B cell (primary cell): ENCODE results near the gene ROR2. TPM values are rescaled to one million over a fixed set of nuclear protein-coding genes. Genes with fewer than 3 reads are reported as not detected.

Experiments used
- ATAC-seq: fragments of 200-7000 bp; cut with Tn5 transposase; one replicate; pipeline ENCODE4 v1.10.0; 2021; ENCODE audit warnings: low read depth, mild to moderate bottlenecking, moderate number of reproducible peaks, moderate library complexity
- CTCF ChIA-PET: fragments of 350-600 bp; sonication (Branson Sonifier 250); formaldehyde crosslinking; loops from one replicate; lab custom pipeline; 2021; ENCODE audit warnings: antibody characterized with exemption, inconsistent platforms; lab: Charles Lee
- POLR2A ChIA-PET: fragments of 350-600 bp; sonication (Branson Sonifier 250); formaldehyde crosslinking; loops from one replicate; lab custom pipeline; 2021; ENCODE audit warnings: antibody characterized with exemption; lab: Charles Lee
- DNase-seq: peaks from one replicate; pipeline ENCODE4 v3.0.0; 2013
- H2AFZ ChIP-seq: 2 replicates; pipeline ENCODE4 v1.6.1; 2012; ENCODE audit warnings: mild to moderate bottlenecking, low read depth, low read length; ENCODE audit not compliant: insufficient read depth, poor library complexity, severe bottlenecking
- H3K27ac ChIP-seq, 2 donors: 1 replicate in 1 of 2; 2 replicates in 1 of 2; pipeline ENCODE4 v1.5.1; 2012 to 2013; ENCODE audit warnings: low read length in 2 of 2, mild to moderate bottlenecking in 2 of 2, moderate library complexity in 1 of 2
- H3K27me3 ChIP-seq, 4 experiments: fragments of 200-600 bp in 1 of 4; sonication (generic) in 1 of 4; replicated peaks in 1 of 4; 1 replicate in 2 of 4; 2 replicates in 2 of 4; pipeline versions ENCODE4 v1.6.1 to v1.7.0; 2013 to 2016; ENCODE audit warnings: low read length in 3 of 4, mild to moderate bottlenecking in 2 of 4, mixed read lengths in 1 of 4, moderate library complexity in 1 of 4; ENCODE audit not compliant: insufficient read depth in 4 of 4, control insufficient read depth in 3 of 4; ENCODE audit errors: control extremely low read depth in 1 of 4
- H3K36me3 ChIP-seq, 2 experiments: replicated peaks in 1 of 2; 1 replicate in 1 of 2; 2 replicates in 1 of 2; pipeline versions ENCODE4 v1.6.1 to v1.7.1; 2013; ENCODE audit warnings: low read length in 1 of 2; ENCODE audit not compliant: insufficient read depth in 2 of 2, control insufficient read depth in 1 of 2; ENCODE audit errors: control extremely low read depth in 1 of 2, extremely low read depth in 1 of 2
- H3K4me1 ChIP-seq, 2 donors: fragments of 200-600 bp in 1 of 2; sonication (generic) in 1 of 2; 1 replicate in 1 of 2; 2 replicates in 1 of 2; pipeline versions ENCODE4 v1.5.1 to v1.6.1; 2013 to 2017; ENCODE audit warnings: low read length in 2 of 2; ENCODE audit not compliant: control insufficient read depth in 2 of 2, insufficient read depth in 2 of 2
- H3K4me2 ChIP-seq: replicated peaks from 2 replicates; pipeline ENCODE3; 2012; ENCODE audit warnings: mild to moderate bottlenecking, low read depth, low read length; ENCODE audit not compliant: poor library complexity, severe bottlenecking
- H3K4me3 ChIP-seq, 5 experiments: fragments of 200-600 bp in 1 of 5; sonication (generic) in 1 of 5; 1 replicate in 3 of 5; 2 replicates in 2 of 5; pipeline versions ENCODE4 v1.5.1 to v1.7.0; 2011 to 2016; ENCODE audit warnings: low read length in 4 of 5, mild to moderate bottlenecking in 4 of 5, low read depth in 2 of 5, control low read depth in 1 of 5, moderate library complexity in 1 of 5; ENCODE audit not compliant: insufficient read depth in 1 of 5; ENCODE audit errors: control extremely low read depth in 1 of 5, extremely low read depth in 1 of 5
- H3K79me2 ChIP-seq: fragments of 200-600 bp; sonication (generic); one replicate; pipeline ENCODE4 v1.6.0; 2016; ENCODE audit warnings: low read length; ENCODE audit not compliant: control insufficient read depth, insufficient read depth
- H3K9ac ChIP-seq: fragments of 200-600 bp; sonication (generic); 2 replicates; pipeline ENCODE4 v1.6.1; 2017; ENCODE audit warnings: mild to moderate bottlenecking, low read length, moderate library complexity
- H3K9me3 ChIP-seq, 3 donors: one replicate each; pipeline versions ENCODE4 v1.6.1 to v1.7.1; 2013; ENCODE audit warnings: low read length in 2 of 3; ENCODE audit not compliant: control insufficient read depth in 2 of 3, insufficient read depth in 1 of 3; ENCODE audit errors: control extremely low read depth in 1 of 3
- H4K20me1 ChIP-seq: 2 replicates; pipeline ENCODE4 v1.6.0; 2012; ENCODE audit warnings: mild to moderate bottlenecking, low read length; ENCODE audit not compliant: insufficient read depth, control insufficient read depth, poor library complexity, severe bottlenecking
- H3K27ac Mint-ChIP-seq: one replicate; pipeline ENCODE4 v1.8.0; 2021; ENCODE audit warnings: mixed read lengths
- H3K27me3 Mint-ChIP-seq: one replicate; pipeline ENCODE4 v1.8.0; 2021; ENCODE audit warnings: mixed read lengths
- H3K4me1 Mint-ChIP-seq: one replicate; pipeline ENCODE4 v1.8.0; 2021; ENCODE audit warnings: mixed read lengths
- H3K4me3 Mint-ChIP-seq: one replicate; pipeline ENCODE4 v1.8.0; 2021; ENCODE audit warnings: mixed read lengths
- H3K9me3 Mint-ChIP-seq: one replicate; pipeline ENCODE4 v1.8.0; 2022; ENCODE audit warnings: mixed read lengths; ENCODE audit not compliant: insufficient read depth
- CTCF ChIP-seq: fragments of 200-600 bp; IDR thresholded peaks from one replicate; pipeline ENCODE4 v1.8.0; 2022; ENCODE audit warnings: antibody characterized with exemption, mild to moderate bottlenecking
- EZH2 ChIP-seq: IDR thresholded peaks from 2 replicates; pipeline ENCODE4 v1.6.1; 2012; ENCODE audit warnings: borderline replicate concordance, low read depth, mild to moderate bottlenecking, moderate library complexity, low read length; ENCODE audit not compliant: insufficient read depth, poor library complexity, severe bottlenecking
- WGBS: methylation state at CpG from one replicate; pipeline ENCODE4 v1.1.5; 2013; ENCODE audit warnings: missing lambda C conversion rate; ENCODE audit not compliant: insufficient coverage; 5-methylcytosine and 5-hydroxymethylcytosine counted together
- intact Hi-C: fragments of 100-400 bp; cut with micrococcal nuclease; formaldehyde crosslinking; loops from one replicate; pipeline ENCODE4 v1.10.0; 2022
- polyA plus RNA-seq: library from polyadenylated mRNA; depleted of rRNA; stranded (reverse); fragments of >200 nt; gene quantifications from 2 replicates; pipeline ENCODE4 v1.2.3, GENCODE V29; 2012
- total RNA-seq, 2 donors: library from RNA; stranded (reverse); fragments of 120-200 nt in 1 of 2; gene quantifications; 1 replicate in 1 of 2; 2 replicates in 1 of 2; pipeline versions ENCODE4 v1.2.3 to v1.2.4, GENCODE V29; 2013 to 2022

ROR2 gene
- total and polyA plus RNA-seq, 2 donors (not counting 1 experiment from before 2014, with no cell fraction given), result 0.21 to 0.49 TPM

GRCh38 chr9:91746357-91746756 is 203.7 kb downstream of the ROR2 start:
- TF ChIP-seq EZH2, result no peak
- TF ChIP-seq CTCF, result no peak
- intact Hi-C loops, result no loop called here
- H3K27ac Mint-ChIP-seq, result no peak overlapping the region
- no peak for DNase-seq
- Histone ChIP-seq H3K27ac (no peak overlapping the region), H2AFZ (no peak overlapping the region), H3K36me3 (no peaks in the 10 kb centered on the region), H4K20me1 (no peaks in the 10 kb centered on the region), H3K9me3 (no peaks in the 10 kb centered on the region), H3K4me1 (no peaks in the 10 kb centered on the region), H3K27me3 (peaks cover 0 to 7% (median 0%) of the 10 kb centered on the region in 4 experiments), H3K9ac (no peak overlapping the region), H3K4me3 (no peak overlapping the region), H3K79me2 (no peaks in the 10 kb centered on the region), H3K4me2 (no peak overlapping the region)
- CTCF ChIA-PET, result no interaction called here
- H3K27me3 Mint-ChIP-seq, result peaks cover 21% of the 10 kb centered on the region
- POLR2A ChIA-PET, result no interaction called here
- no peaks in the 10 kb centered on the region for H3K4me1 Mint-ChIP-seq
- WGBS, result 94% methylated on average over 8 of the region's 10 CpGs
- H3K9me3 Mint-ChIP-seq, result no peaks in the 10 kb centered on the region
- ATAC-seq, result no peak
- H3K4me3 Mint-ChIP-seq, result no peak overlapping the region

GRCh38 chr9:91744114-91744513 is 205.9 kb downstream of the ROR2 start:
- ATAC-seq (no peak), DNase-seq (no peak)
- ChIA-PET CTCF (interaction anchor here (1.2 kb wide), 1 partner anchor 9 kb away, joined by 3 read pairs; no protein-coding TSS in a partner anchor), POLR2A (no interaction called here)
- Histone ChIP-seq H3K4me1 (no peaks in the 10 kb centered on the region), H3K36me3 (no peaks in the 10 kb centered on the region), H3K79me2 (no peaks in the 10 kb centered on the region), H3K9ac (no peak overlapping the region), H3K9me3 (no peaks in the 10 kb centered on the region), H3K27me3 (peaks cover 0 to 4% (median 0%) of the 10 kb centered on the region in 4 experiments), H3K4me2 (no peak overlapping the region), H2AFZ (no peak overlapping the region), H3K27ac (no peak overlapping the region), H4K20me1 (no peaks in the 10 kb centered on the region), H3K4me3 (no peak overlapping the region)
- WGBS, result no CpG with 5 or more reads among the region's 7 CpGs
- intact Hi-C loops, result no loop called here
- no peaks in the 10 kb centered on the region for H3K9me3 Mint-ChIP-seq
- H3K4me3 Mint-ChIP-seq, result no peak overlapping the region
- no peak overlapping the region for H3K27ac Mint-ChIP-seq
- no peaks in the 10 kb centered on the region for H3K4me1 Mint-ChIP-seq
- H3K27me3 Mint-ChIP-seq, result peaks cover 14% of the 10 kb centered on the region
- TF ChIP-seq CTCF, result no peak
- TF ChIP-seq EZH2, result no peak
